Lung (tissue), 12 donors: ENCODE results near the gene WDR87. TPM values are rescaled to one million over a fixed set of nuclear protein-coding genes. Genes with fewer than 3 reads are reported as not detected.
"Not testable (repeated sequence)": the region's sequence is repeated elsewhere in the genome, so short reads cannot be mapped to it uniquely, and the experiment has no call there.

Experiments used
- ATAC-seq: fragments of 200-7000 bp; cut with Tn5 transposase; one replicate; pipeline ENCODE4 v1.9.1; 2020; ENCODE audit warnings: moderate number of reproducible peaks; ENCODE audit not compliant: insufficient read depth, low FRiP score
- DNase-seq, 3 donors: peaks; one replicate each; pipeline ENCODE4 v3.0.0-alpha.2; 2013 to 2017
- H3K27ac ChIP-seq, 2 donors: one replicate each; pipeline ENCODE4 v1.5.1; 2013; ENCODE audit warnings: mild to moderate bottlenecking in 2 of 2, moderate library complexity in 2 of 2, control low read depth in 1 of 2, inconsistent platforms in 1 of 2, low read depth in 1 of 2, low read length in 1 of 2
- H3K27me3 ChIP-seq, 3 donors: one replicate each; pipeline ENCODE4 v1.5.1; 2013; ENCODE audit warnings: low read length in 2 of 3; ENCODE audit not compliant: control insufficient read depth in 3 of 3, insufficient read depth in 3 of 3
- H3K36me3 ChIP-seq, 4 donors: one replicate each; pipeline ENCODE4 v1.5.1; 2013; ENCODE audit warnings: low read length in 4 of 4, mild to moderate bottlenecking in 1 of 4, moderate library complexity in 1 of 4; ENCODE audit not compliant: control insufficient read depth in 4 of 4, insufficient read depth in 4 of 4
- H3K4me1 ChIP-seq, 5 donors: one replicate each; pipeline ENCODE4 v1.5.1; 2013; ENCODE audit warnings: low read length in 5 of 5, mild to moderate bottlenecking in 2 of 5, moderate library complexity in 1 of 5; ENCODE audit not compliant: control insufficient read depth in 5 of 5, insufficient read depth in 5 of 5
- H3K4me3 ChIP-seq: one replicate; pipeline ENCODE4 v1.5.1; 2013; ENCODE audit warnings: mild to moderate bottlenecking, control low read depth, moderate library complexity
- H3K9ac ChIP-seq, 2 donors: one replicate each; pipeline ENCODE4 v1.5.1; 2013; ENCODE audit warnings: low read length in 2 of 2, control low read depth in 1 of 2; ENCODE audit not compliant: insufficient read depth in 1 of 2
- H3K9me3 ChIP-seq, 4 donors: one replicate each; pipeline ENCODE4 v1.5.1; 2013; ENCODE audit warnings: low read length in 3 of 4, mild to moderate bottlenecking in 1 of 4, moderate library complexity in 1 of 4; ENCODE audit not compliant: control insufficient read depth in 4 of 4, insufficient read depth in 3 of 4
- CTCF ChIP-seq: IDR thresholded peaks from 2 replicates; pipeline ENCODE4 v1.5.1; 2012; ENCODE audit warnings: mild to moderate bottlenecking; ENCODE audit errors: control extremely low read depth, extremely low read depth
- WGBS, 2 donors: extraction: QIAGEN DNeasy Blood & Tissue Kit; methylation state at CpG; one replicate each; pipeline ENCODE4 v1.1.7; 2013; 5-methylcytosine and 5-hydroxymethylcytosine counted together
- polyA plus RNA-seq, 2 donors: library from polyadenylated mRNA; stranded (reverse); fragments of 200-250 nt; gene quantifications; one replicate each; pipeline ENCODE4 v1.2.1, GENCODE V29; 2013
- total RNA-seq, 2 donors: library from RNA; depleted of rRNA in 1 of 2; stranded (reverse); fragments of >200 nt in 1 of 2; gene quantifications; one replicate each; pipeline ENCODE4 v1.2.1, GENCODE V29; 2014 to 2021
- donor health status: control.
- donor health status: control.
- donor health status: Bipolar disorder and iron deficiency.
- donor health status: healthy.
- donor health status: DM: yes; HTN: yes; CAD: no.

The WDR87 gene
- total and polyA plus RNA-seq, 4 donors: not detected

- Histone ChIP-seq H3K9ac (no peak overlapping the region), H3K27ac (no peak overlapping the region), H3K9me3 (peaks cover 0 to 5% (median 0%) of the 10 kb centered on the region in 4 donors), H3K4me3 (no peak overlapping the region), H3K36me3 (no peaks in the 10 kb centered on the region), H3K27me3 (no peaks in the 10 kb centered on the region), H3K4me1 (no peaks in the 10 kb centered on the region)
- ATAC-seq (no peak), DNase-seq (peak in 1 of 3 donors; percentile 22)
- WGBS, 2 donors: 42 to 66% methylated on average over 2 of the region's 2 CpGs
- no peak for TF ChIP-seq CTCF
These were observed 38.6 kb downstream of the WDR87 start for GRCh38 chr19:37867831-37868230.

- ATAC-seq, H3K36me3 ChIP-seq, H3K9me3 ChIP-seq, H3K4me3 ChIP-seq, DNase-seq, H3K27me3 ChIP-seq, H3K9ac ChIP-seq, H3K4me1 ChIP-seq: not testable (repeated sequence)
- H3K27ac ChIP-seq: peak overlapping the region in 1 of 2 donors; percentile 59
- 82 to 90% methylated on average over 8 of the region's 9 CpGs for WGBS, 2 donors
These were observed 40.5 kb downstream of the WDR87 start for GRCh38 chr19:37865930-37866329.

- ATAC-seq (no peak), DNase-seq (no peak)
- Histone ChIP-seq H3K9ac (no peak overlapping the region), H3K27ac (no peak overlapping the region), H3K36me3 (no peaks in the 10 kb centered on the region), H3K4me3 (no peak overlapping the region), H3K4me1 (peaks cover 0 to 1% (median 0%) of the 10 kb centered on the region in 5 donors), H3K9me3 (peaks cover 0 to 3% (median 0%) of the 10 kb centered on the region in 4 donors), H3K27me3 (no peaks in the 10 kb centered on the region)
- WGBS, 2 donors: 91 to 98% methylated on average over 3 of the region's 3 CpGs
- TF ChIP-seq CTCF: no peak
These were observed 41.9 kb downstream of the WDR87 start for GRCh38 chr19:37864501-37864900.

- peaks cover 0 to 5% (median 0%) of the 10 kb centered on the region in 5 donors for H3K4me1 ChIP-seq
- peak; percentile 77 to 86 (median 82) for DNase-seq
- TF ChIP-seq CTCF: no peak
- WGBS, 2 donors: 12% methylated on average over 29 to 35 of the region's 35 CpGs
- H3K36me3 ChIP-seq: no peaks in the 10 kb centered on the region
- H3K4me3 ChIP-seq: no peak overlapping the region
- no peak overlapping the region for H3K9ac ChIP-seq
- peaks cover 0 to 24% (median 0%) of the 10 kb centered on the region in 4 donors for H3K9me3 ChIP-seq
- no peak for ATAC-seq
- no peak overlapping the region for H3K27ac ChIP-seq
- peaks cover 0 to 5% (median 0%) of the 10 kb centered on the region in 3 donors for H3K27me3 ChIP-seq
These were observed 51.3 kb downstream of the WDR87 start for GRCh38 chr19:37855098-37855497.
